ENCODE data around the gene MAX.

DNA sequence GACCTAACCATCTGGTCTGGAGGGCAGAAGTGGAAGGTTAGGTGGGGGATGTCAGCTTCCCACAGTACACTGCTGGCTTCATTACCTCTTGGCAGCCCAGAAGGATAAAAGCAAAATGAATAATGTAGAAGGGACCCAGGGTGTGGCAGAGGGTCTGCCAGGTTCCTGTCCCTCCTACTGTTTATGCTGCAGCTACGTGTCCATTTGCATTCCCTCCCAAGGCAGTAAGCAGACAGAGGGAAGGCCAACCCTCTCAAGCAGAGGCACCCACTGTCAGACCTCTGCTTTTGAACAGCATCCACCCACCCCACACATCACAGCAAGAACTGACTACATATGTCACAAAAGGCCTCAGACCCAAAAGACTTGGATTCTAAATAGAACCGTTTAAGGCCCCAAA is 19.4 kb downstream of the MAX start:
- TF ChIP-seq RNF2 (IDR thresholded peaks at IDR 0.05; ENCODE audit: borderline replicate concordance, low read depth, low read length, missing control alignments, poor library complexity, severe bottlenecking) = no peak
- TF ChIP-seq, protein P1, sequence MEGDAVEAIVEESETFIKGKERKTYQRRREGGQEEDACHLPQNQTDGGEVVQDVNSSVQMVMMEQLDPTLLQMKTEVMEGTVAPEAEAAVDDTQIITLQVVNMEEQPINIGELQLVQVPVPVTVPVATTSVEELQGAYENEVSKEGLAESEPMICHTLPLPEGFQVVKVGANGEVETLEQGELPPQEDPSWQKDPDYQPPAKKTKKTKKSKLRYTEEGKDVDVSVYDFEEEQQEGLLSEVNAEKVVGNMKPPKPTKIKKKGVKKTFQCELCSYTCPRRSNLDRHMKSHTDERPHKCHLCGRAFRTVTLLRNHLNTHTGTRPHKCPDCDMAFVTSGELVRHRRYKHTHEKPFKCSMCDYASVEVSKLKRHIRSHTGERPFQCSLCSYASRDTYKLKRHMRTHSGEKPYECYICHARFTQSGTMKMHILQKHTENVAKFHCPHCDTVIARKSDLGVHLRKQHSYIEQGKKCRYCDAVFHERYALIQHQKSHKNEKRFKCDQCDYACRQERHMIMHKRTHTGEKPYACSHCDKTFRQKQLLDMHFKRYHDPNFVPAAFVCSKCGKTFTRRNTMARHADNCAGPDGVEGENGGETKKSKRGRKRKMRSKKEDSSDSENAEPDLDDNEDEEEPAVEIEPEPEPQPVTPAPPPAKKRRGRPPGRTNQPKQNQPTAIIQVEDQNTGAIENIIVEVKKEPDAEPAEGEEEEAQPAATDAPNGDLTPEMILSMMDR (IDR thresholded peaks at IDR 0.05; ENCODE audit: control extremely low read depth in 1 of 3, insufficient read depth in 1 of 3, low read depth in 1 of 3, low read length in 3 of 3) = no peak
- TF ChIP-seq CBX8 (IDR thresholded peaks at IDR 0.05; ENCODE audit: borderline replicate concordance, low read depth, low read length) = no peak
- TF ChIP-seq KDM1A (IDR thresholded peaks at IDR 0.05; ENCODE audit: borderline replicate concordance, low read length) = no peak
- TF ChIP-seq EP300 (IDR thresholded peaks at IDR 0.05; ENCODE audit: borderline replicate concordance in 1 of 2, low read depth in 2 of 2, low read length in 2 of 2) = no peak
